GM18858 (cell line): ENCODE results near the gene OXCT1.
"Not testable (repeated sequence)": the region's sequence is repeated elsewhere in the genome, so short reads cannot be mapped to it uniquely, and the experiment has no call there.

ENCODE experiments used
- ATAC-seq: cut with Tn5 transposase; IDR thresholded peaks from one replicate; pipeline ENCODE4 v1.9.1; 2021; ENCODE audit not compliant: unreplicated experiment

The OXCT1 gene

DNA sequence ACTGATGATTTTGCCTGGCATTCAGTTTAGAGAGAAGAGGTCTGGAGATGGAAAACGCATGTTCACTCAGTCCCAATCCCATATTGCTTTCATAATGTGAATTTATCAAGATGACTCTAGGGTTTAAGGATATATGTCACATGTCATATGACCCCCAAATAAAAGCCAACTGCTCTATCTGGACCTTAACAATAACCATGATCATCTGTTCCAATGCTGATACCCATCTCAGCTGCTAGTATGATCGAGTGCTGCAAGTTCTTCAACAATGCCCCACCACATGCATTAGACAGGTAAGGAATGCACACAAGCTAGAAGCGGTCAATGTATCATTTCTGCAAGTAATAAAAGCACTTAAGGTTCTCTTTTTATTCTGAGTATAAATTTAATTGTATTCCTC lies 91.8 kb downstream of the OXCT1 start:
- ATAC-seq = no peak

DNA sequence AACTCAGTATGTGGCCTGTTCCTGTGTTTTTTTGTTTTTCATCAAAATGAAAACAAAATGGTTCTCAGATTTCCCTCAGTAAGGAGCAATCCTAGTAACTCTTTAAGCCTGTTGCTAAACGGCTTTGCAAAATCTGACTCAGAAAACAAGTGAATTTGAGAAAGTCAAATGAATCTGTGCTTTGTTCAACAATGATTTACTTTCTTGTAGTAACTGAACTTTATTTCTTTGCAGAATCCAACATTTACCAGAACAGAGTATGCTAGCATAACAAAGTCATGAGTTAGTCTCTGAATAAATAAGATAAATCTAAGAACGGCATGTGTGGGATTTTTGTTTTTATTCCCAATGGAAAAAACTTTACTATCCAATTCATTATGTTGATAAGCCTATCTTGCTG lies 93.8 kb downstream of the OXCT1 start:
- no peak for ATAC-seq

DNA sequence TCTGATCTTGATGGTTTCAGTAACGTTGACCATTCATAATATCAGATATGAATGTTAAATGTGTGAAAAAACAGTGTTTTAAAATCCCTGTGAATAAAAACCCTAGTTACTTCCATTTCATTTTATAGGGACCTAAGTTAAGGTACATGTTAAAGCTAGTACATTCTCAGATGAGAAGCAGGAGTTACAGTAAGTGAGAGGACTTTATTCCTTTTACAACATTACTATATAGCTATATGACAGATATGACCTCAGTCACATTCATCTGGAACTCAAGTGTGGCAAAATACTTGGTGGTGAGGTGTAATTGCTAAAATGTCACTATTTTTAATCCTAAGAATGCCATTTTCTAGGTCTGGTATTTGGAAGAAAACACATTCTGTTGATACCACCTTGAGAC lies 96.4 kb downstream of the OXCT1 start:
- ATAC-seq = no peak

DNA sequence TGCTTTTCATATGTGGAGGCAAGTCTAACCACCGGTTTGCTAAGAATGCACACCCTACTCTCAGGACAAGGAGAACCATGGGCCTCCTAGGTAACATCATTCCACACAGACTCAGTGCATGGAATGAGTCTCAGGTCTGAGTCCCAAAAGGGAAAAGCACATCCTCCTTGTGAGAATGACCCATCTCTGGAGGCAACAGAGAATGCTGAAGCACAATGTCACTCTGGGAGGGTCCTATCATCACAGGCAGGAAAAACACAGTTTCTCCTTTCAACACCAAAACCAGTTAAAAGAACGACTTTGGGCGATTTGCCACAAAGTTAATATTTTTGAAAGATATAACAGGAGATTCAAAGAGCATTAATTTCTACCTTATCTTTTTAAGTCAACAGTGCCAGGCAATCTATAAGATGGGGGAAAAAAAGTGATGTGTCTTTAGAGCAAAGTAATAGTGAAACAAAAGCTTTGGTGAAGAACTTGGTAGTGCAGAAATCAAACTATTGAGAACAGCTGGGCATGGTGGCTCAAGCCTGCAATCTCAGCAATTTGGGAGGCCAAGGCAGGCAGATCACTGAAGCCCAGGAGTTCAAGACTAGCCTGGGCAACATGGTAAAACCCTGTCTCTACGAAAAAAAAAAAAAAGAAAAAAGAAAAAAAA lies 97.3 kb downstream of the OXCT1 start:
- peak; percentile 32 for ATAC-seq

DNA sequence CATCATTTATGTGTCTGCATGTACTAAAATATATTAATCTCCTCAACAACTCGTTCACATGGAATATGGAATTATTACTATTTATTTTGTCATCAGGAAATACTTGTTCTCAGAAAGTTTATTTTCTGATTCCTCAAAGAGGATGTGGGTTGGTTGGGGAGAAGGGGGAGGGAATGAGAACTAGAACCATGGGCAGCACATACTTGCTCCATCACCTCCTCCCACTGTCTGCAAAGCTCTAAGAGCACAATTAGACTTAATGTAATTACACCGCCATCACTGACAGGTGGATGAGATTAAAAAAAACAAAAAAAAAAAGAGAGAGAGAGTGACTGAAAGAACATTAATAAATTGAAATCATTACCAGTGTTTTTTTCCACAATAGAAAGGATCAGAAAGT lies 98.2 kb downstream of the OXCT1 start:
- ATAC-seq = no peak

DNA sequence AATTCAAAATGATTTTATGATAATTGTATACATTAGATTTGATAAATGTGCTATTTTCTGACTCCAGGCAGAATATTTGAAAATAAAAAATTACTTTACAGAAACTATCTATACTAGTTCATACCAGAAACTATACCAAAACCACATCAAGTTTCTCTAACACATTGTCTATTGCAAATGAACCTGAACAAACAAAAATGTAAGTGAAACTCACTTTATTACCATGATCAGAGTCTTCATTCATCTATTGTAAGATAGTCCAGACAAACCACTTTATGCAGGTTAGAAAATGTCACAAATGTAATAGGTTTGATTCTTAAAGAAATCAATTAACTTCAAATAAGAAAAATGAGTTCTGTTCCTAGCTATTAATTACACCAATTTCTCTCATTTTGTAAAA lies 99.4 kb downstream of the OXCT1 start:
- ATAC-seq = peak; percentile 92

DNA sequence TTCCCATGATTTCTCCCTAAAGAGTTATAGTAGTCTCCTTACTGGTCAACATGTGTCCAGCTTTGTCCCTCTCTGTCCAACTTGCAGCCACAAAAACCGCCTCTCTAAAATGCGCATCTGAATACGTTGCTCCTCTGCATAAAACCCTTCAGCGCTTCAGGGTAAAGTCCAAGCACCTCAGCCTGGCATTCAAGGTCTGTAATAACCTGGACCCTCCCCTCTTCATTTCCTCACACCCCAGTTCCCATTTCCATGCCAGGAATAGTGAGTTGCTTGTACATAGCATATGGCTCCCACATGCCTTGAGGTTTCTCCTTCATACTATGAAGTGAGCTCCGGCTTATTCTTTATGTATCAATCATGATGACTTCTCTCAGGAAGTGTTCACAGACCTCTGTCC lies 101.5 kb downstream of the OXCT1 start:
- ATAC-seq = no peak

DNA sequence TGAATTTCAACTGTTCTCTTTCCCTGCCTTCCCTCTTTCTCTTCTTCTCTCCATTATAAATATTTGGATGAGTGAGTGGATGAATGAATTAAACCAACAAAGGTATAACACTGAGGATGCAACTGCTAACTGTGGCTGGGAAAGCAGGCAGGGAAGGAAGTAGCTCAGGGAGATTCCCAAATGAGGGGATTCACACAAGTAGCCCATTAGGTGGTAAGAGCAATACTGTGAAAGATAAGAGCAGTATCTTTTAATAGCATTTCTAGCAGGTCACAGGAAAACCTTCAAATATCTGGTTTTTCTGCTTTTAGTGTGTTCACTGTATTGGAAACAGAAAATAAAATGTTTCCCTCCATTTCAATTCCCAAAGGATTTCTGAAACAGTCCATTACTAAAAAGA lies 105.6 kb downstream of the OXCT1 start:
- ATAC-seq = no peak

DNA sequence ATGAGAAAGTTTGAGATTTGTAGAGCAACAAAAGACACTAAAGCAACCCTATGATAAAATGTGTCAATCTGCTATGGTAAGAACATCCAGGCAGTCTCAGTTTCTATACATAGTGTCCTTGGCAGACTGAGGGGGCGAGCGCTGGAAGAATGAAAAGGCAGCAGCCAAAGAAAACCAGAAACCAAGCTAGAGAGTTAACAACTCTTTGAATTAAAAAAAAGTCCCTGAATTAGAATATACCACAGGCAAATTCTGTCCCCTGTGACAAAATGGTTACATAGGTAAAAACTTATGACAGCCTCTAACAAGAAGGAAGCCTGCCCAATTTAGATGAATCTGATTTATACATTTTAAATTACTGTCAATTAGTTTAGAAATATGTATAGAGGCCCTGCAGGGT lies 106.7 kb downstream of the OXCT1 start:
- no peak for ATAC-seq

DNA sequence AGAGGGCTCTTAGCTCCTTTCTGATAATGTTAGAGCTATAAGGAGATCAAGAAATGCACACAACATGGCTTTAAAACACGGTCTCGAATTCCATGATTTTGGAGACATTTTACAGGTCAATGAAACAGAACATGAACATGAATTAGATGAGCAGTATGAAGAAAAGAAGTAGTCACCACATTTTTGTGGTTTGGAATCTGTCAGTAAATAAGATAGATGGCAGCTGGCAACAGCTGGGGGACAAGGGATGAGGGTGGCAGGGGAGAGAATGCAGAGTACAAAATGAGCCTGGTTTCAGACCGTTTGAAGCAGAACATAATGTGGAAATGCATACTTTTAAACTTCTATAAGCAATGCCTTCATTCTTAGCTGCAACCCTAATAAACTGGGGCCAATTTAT lies 107.1 kb downstream of the OXCT1 start:
- peak; percentile 50 for ATAC-seq

DNA sequence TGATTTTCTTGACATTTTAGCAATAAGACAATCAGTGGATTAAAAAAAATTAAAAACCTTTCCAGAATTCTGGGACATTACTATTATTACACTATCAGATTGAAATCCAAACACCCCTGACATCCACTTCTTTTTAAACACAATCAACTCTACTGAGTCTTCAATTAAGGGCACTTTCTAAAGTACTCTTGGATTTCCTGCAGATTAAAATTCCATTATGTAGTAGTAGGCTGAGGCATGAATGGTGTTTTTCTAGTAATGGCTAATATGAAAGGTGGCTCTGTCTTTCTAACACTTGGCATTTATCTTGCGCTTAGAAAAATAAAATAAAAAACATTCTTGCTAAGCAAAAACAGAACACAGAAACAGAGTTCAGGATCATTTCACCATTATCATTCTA lies 107.8 kb downstream of the OXCT1 start:
- ATAC-seq = no peak

DNA sequence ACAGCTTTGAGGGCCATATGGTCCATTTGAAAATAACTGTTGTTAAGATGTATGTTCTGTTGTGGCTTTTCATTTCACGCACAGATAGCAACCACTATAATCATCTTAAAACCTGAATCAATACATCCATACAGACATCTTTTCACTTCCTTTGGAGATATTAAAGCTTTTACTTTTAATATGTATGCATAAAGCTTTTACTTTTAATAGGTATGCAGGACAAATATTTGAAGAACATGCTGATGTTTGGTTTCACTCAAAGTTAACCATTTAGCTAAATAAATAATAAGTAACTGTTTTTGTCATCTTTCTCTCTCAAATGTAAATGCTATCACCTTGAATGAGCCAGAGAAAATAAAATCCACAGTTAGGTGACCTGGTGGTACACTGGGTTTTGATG lies 108.6 kb downstream of the OXCT1 start:
- ATAC-seq = no peak

DNA sequence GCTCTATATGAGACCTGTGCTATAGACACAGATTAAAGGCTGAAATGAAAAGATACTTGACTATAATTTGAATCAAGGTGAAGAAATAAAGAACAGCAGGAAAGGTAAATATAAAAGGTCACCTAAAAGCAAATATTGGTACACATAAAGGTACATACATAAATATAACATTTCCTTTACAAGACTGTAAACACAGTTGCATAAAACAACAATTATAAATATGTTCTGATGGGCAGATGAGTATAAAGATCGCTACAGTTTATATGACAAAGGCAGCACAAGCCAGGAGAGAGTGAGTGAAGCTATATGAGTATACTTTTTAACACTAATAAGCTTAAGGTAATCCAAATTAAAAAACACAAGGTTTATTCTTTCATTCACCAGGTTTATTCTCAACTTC lies 114.5 kb downstream of the OXCT1 start:
- ATAC-seq = no peak

DNA sequence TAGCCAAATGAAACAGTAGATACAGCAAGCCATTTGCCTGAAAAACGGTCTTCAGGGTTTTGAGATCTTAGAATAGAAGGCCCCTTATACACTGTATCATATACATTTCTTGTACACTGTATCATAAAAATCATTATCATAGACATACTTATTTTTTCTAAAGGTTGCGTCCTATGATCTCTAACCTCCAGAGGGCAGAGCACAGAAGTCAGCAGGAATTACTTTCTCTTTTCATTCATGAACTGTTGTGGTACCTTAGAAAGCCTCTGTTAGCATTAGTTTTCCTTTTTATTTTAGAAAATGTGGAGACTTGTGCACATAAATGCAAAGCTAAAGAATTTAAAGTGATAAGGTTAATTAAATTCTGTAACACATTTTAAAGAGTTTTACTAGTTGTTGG lies 115.4 kb downstream of the OXCT1 start:
- ATAC-seq = peak; percentile 75

DNA sequence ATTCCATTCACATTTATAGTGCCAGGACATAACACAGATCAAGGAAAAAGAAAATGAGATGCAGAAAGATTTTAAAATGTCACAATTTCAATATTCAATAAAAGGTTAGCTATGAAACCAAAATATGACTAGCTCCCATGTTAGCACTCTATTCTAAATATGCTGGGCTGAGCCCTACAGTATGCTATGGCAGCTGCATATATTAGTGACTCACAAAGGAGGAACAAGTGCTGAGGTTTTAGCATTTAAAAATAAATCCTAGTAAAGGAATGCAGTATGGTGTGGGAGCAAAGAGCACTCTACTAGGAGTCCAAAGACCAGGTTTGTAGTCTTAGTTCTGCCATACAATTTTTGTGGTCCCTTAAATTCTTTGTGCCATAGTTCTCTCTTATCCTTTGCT lies 118.4 kb downstream of the OXCT1 start:
- ATAC-seq = no peak

DNA sequence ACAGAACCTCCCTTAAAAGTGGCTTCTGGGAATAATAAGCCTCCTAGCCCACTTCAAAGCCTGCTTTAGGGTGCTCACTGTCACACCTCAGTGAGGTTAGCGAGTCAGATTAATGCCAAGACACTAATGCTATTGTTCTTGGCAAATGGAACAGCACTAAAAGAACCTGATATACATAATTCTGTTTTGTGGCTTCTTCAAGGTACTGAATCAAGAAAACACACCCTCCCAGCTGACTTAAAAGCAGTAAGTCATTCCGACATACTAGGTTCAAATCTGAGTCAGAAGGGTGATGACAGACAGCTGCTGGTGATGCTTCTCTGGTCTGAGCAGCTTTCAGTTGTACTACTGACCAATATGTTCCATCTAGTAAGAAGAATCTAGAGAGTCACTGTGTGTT lies 121.6 kb downstream of the OXCT1 start:
- ATAC-seq = peak; percentile 100

DNA sequence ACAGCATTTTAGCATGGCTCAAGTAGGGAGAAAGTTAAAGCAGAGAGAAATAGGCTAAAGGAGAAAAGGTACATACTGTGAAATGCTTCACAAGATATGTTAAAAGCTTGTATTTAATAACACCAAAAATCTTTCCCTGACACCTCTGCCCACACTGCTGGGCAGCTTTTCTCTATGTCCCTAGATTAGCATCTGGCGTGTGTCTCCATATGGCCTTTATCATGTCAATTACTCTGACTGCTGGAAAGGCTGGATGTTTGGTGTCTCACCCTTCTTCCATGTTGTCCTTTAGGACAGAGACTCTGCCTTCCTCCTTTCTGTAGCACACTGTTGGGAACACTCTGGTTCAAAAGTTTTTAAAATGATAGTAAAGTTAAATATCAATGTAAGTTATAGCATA lies 122.5 kb downstream of the OXCT1 start:
- ATAC-seq = no peak

DNA sequence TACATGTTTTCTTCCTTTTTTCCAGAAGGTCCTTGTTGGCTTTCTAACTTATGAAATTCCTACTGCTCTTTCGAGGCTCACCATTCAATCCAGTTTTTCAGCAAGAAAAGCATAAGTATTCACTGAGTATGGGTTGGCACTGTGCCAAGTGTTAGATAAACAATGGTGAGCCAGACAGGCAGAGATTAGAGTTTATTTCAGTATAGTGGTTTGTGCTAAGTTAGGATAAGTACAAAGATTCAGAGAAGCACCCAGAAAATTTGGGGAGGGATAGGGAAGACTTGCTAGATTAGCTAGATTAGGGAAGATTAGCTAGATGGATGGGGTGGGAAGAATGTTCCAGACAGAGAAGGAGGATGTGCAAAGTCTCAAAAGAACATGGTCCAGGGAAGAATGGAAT lies 122.9 kb downstream of the OXCT1 start:
- no peak for ATAC-seq

DNA sequence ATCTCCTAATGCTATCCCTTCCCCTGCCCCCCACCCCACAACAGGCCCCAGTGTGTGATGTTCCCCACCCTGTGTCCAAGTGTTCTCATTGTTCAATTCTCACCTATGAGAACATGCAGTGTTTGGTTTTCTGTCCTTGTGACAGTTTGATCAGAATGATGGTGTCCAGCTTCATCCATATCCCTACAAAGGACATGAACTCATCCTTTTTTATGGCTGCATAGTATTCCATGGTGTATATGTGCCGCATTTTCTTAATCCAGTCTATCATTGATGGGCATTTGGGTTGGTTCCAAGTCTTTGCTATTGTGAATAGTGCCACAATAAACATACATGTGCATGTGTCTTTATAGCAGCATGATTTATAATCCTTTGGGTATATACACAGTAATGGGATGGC lies 127.6 kb downstream of the OXCT1 start:
- ATAC-seq = not testable (repeated sequence)

DNA sequence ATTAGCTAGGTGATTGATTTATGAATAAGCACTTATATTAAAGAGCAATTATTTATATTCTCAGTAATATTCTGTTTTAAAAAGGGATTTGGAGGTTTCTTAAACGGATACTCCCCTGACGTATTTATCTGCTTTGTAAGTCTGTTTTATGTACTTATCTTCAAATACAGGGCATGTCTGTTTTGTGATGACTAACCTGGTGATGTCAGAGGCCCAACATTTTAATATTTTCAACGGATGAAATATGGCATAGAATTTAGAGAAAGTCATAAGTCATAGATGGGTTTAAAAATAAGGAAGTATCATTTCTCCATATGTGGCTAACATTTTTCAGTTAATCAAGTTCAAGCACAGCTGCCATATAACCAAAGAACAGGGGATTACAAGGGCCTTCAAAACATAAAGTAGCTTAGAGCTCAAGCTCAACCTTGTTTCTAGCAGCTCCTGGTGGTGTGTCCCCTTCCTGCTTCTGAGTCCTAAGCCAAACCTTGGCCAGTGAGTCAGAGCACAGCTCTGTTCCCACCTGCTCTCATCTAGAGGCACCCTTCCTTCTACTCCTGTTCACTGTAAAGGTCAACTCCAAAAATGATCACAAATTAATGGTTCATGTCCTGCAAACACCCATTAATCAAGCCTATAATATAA lies 131.4 kb downstream of the OXCT1 start:
- ATAC-seq = no peak

DNA sequence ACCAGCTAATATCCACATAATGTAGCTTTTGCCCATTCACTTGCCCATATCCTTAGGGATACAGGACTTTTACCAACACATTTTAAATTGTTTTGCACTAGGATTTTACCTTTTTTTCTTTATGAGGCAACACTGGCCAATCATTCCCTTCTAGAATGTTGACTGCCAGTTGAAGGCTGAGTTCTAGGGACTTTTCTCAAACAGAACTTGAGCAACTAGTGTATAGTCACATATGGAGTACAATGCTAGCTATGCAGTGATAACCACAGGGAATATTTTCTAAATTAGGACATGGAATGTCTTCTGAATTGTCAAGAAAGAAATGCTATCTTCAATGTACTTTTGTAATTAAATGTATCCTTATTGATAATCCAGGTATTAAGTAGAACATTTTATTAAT lies 133.6 kb downstream of the OXCT1 start:
- ATAC-seq = no peak

DNA sequence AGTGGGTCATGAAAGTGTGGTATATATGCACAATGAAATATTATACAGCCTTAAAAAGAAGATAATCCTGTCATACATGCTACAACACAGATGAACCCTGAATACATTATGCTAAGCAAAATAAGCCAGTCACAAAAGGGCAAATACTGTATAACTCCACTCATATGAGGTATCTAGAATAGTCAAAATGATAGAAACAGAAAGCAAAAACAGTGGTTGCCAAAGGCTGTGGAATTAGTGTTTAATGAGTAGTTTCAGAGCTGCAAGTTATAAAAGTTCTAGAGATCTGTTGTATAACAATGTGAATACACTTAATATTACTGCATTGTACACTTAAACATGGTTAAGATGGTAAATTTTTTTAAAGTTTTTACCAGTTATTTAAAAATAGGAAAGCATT lies 135.0 kb downstream of the OXCT1 start:
- peak; percentile 67 for ATAC-seq

DNA sequence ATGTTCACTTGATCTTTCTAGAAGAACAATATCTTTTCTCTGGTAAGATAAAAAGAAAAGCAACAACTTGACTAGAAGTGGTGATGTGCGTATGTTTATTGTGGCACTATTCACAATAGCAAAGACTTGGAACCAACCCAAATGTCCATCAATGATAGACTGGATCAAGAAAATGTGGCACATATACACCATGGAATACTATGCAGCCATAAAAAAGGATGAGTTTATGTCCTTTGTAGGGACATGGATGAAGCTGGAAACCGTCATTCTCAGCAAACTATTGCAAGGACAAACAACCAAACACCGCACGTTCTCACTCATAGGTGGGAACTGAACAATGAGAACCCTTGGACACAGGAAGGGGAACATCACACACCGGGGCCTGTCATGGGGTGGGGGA lies 140.8 kb downstream of the OXCT1 start:
- not testable (repeated sequence) for ATAC-seq
